HepG2 (cell line): ENCODE results near the gene CTF1. TPM values are rescaled to one million over a fixed set of nuclear protein-coding genes. Genes with fewer than 3 reads are reported as not detected.

ENCODE experiments used
- HNRNPK ChIP-seq: fragments of 200-400 bp; formaldehyde crosslinking; IDR thresholded peaks from 2 replicates; pipeline ENCODE4 v1.6.1; 2018; ENCODE audit warnings: low read length, low read depth, moderate library complexity, mild to moderate bottlenecking; ENCODE audit not compliant: poor library complexity, severe bottlenecking
- KDM5A ChIP-seq: fragments of 200-600 bp; sonication (generic); IDR thresholded peaks from 2 replicates; pipeline ENCODE4 v1.7.0; 2018; ENCODE audit warnings: antibody characterized with exemption, mild to moderate bottlenecking, low read length, borderline replicate concordance
- MBD4 ChIP-seq: IDR thresholded peaks from 2 replicates; pipeline ENCODE4 v1.6.1; 2012; ENCODE audit warnings: low read length, inconsistent platforms, borderline replicate concordance
- MIXL1 ChIP-seq: IDR thresholded peaks from 2 replicates; pipeline ENCODE4 v1.6.1; 2016
- NBN ChIP-seq: fragments of 450-650 bp; conservative IDR thresholded peaks from 2 replicates; pipeline ENCODE4 v1.6.1; 2017
- SMARCE1 ChIP-seq: fragments of 450-650 bp; IDR thresholded peaks from 2 replicates; pipeline ENCODE4 v1.6.1; 2017; ENCODE audit warnings: borderline replicate concordance
- ZFYVE20 ChIP-seq: sonication (generic); formaldehyde crosslinking; IDR thresholded peaks from 2 replicates; pipeline ENCODE4 v1.8.0; 2023; ENCODE audit warnings: low read depth, mild to moderate bottlenecking, moderate library complexity, missing genetic modification reagents, borderline replicate concordance
- ZNF549 ChIP-seq: sonication (generic); formaldehyde crosslinking; IDR thresholded peaks from 2 replicates; pipeline ENCODE4 v1.5.0; 2020; ENCODE audit warnings: missing genetic modification reagents
- ZNF782 ChIP-seq: sonication (generic); formaldehyde crosslinking; IDR thresholded peaks from 2 replicates; pipeline ENCODE4 v1.4.0; 2020; ENCODE audit warnings: missing genetic modification reagents, mild to moderate bottlenecking, borderline replicate concordance
- ZNF850 ChIP-seq: sonication (generic); formaldehyde crosslinking; conservative IDR thresholded peaks from 2 replicates; pipeline ENCODE4 v1.9.0; 2021; ENCODE audit warnings: mild to moderate bottlenecking, missing genetic modification reagents
- polyA plus RNA-seq, 8 experiments: library from polyadenylated mRNA; depleted of rRNA in 3 of 8; stranded (reverse) in 7 of 8; unstranded in 1 of 8; fragments of >200 nt; fragmentation: Illumina TruSeq in 4 of 8; extraction: Trizol in 4 of 8; gene quantifications; 2 replicates each; pipeline versions ENCODE4 v1.2.1 to v1.2.3, GENCODE V29; 2011 to 2016; ENCODE audit warnings: low read depth in 4 of 8, missing spikeins in 1 of 8, mixed read lengths in 1 of 8; ENCODE audit not compliant: insufficient read depth in 1 of 8
- total RNA-seq, 5 experiments: library from RNA; depleted of rRNA; stranded (reverse); fragments of >200 nt; fragmentation: Illumina TruSeq; extraction: Trizol; gene quantifications; 2 replicates each; pipeline ENCODE4 v1.2.3, GENCODE V29; 2016; ENCODE audit warnings: low read depth in 1 of 5
- TF ChIP-seq, protein P1 (sequence below): sonication (generic); formaldehyde crosslinking; IDR thresholded peaks from 2 replicates; pipeline ENCODE4 v1.5.1; 2020; ENCODE audit warnings: mild to moderate bottlenecking, missing genetic modification reagents, moderate library complexity
- TF ChIP-seq, protein P2 (sequence below): sonication (generic); formaldehyde crosslinking; IDR thresholded peaks from 2 replicates; pipeline ENCODE4 v1.4.0; 2020; ENCODE audit warnings: mild to moderate bottlenecking, missing genetic modification reagents
- TF ChIP-seq, protein P3 (sequence below): sonication (generic); formaldehyde crosslinking; IDR thresholded peaks from 2 replicates; pipeline ENCODE4 v1.4.0; 2020; ENCODE audit warnings: missing genetic modification reagents
- TF ChIP-seq, protein P4 (sequence below): sonication (generic); formaldehyde crosslinking; IDR thresholded peaks from 2 replicates; pipeline ENCODE4 v1.4.0; 2020; ENCODE audit warnings: missing genetic modification reagents
- TF ChIP-seq, protein P5 (sequence below): sonication (generic); formaldehyde crosslinking; IDR thresholded peaks from 2 replicates; pipeline ENCODE4 v1.4.0; 2020; ENCODE audit warnings: missing genetic modification reagents, mild to moderate bottlenecking, borderline replicate concordance

CTF1 gene
- total and polyA plus RNA-seq, 2 of the 13 experiments (the other 11 are each of a cell fraction or from before 2014, with no cell fraction given): 0.13 to 1.8 TPM

DNA sequence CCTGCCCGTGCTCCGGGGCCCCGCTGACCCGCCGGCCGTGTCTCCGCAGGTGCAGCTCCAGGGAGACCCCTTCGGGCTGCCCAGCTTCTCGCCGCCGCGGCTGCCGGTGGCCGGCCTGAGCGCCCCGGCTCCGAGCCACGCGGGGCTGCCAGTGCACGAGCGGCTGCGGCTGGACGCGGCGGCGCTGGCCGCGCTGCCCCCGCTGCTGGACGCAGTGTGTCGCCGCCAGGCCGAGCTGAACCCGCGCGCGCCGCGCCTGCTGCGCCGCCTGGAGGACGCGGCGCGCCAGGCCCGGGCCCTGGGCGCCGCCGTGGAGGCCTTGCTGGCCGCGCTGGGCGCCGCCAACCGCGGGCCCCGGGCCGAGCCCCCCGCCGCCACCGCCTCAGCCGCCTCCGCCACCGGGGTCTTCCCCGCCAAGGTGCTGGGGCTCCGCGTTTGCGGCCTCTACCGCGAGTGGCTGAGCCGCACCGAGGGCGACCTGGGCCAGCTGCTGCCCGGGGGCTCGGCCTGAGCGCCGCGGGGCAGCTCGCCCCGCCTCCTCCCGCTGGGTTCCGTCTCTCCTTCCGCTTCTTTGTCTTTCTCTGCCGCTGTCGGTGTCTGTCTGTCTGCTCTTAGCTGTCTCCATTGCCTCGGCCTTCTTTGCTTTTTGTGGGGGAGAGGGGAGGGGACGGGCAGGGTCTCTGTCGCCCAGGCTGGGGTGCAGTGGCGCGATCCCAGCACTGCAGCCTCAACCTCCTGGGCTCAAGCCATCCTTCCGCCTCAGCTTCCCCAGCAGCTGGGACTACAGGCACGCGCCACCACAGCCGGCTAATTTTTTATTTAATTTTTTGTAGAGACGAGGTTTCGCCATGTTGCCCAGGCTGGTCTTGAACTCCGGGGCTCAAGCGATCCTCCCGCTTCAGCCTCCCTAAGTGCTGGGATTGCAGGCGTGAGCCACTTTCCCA, 5.9 kb downstream of the CTF1 start (continued):
- TF ChIP-seq, protein P1, sequence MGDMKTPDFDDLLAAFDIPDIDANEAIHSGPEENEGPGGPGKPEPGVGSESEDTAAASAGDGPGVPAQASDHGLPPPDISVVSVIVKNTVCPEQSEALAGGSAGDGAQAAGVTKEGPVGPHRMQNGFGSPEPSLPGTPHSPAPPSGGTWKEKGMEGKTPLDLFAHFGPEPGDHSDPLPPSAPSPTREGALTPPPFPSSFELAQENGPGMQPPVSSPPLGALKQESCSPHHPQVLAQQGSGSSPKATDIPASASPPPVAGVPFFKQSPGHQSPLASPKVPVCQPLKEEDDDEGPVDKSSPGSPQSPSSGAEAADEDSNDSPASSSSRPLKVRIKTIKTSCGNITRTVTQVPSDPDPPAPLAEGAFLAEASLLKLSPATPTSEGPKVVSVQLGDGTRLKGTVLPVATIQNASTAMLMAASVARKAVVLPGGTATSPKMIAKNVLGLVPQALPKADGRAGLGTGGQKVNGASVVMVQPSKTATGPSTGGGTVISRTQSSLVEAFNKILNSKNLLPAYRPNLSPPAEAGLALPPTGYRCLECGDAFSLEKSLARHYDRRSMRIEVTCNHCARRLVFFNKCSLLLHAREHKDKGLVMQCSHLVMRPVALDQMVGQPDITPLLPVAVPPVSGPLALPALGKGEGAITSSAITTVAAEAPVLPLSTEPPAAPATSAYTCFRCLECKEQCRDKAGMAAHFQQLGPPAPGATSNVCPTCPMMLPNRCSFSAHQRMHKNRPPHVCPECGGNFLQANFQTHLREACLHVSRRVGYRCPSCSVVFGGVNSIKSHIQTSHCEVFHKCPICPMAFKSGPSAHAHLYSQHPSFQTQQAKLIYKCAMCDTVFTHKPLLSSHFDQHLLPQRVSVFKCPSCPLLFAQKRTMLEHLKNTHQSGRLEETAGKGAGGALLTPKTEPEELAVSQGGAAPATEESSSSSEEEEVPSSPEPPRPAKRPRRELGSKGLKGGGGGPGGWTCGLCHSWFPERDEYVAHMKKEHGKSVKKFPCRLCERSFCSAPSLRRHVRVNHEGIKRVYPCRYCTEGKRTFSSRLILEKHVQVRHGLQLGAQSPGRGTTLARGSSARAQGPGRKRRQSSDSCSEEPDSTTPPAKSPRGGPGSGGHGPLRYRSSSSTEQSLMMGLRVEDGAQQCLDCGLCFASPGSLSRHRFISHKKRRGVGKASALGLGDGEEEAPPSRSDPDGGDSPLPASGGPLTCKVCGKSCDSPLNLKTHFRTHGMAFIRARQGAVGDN (CRISPR knock-in tag): peak; percentile 61
- TF ChIP-seq MIXL1 (CRISPR knock-in tag) (no peak), KDM5A (no peak), ZNF549 (no peak), ZFYVE20 (CRISPR knock-in tag) (0 out of 2 replicates have a peak, but pooled peaks have one; percentile 29), ZNF782 (CRISPR knock-in tag) (no peak), SMARCE1 (no peak), HNRNPK (no peak), MBD4 (no peak), NBN (no peak), ZNF850 (CRISPR knock-in tag) (0 out of 2 replicates have a peak, but pooled peaks have one; percentile 69)
- TF ChIP-seq, protein P2, sequence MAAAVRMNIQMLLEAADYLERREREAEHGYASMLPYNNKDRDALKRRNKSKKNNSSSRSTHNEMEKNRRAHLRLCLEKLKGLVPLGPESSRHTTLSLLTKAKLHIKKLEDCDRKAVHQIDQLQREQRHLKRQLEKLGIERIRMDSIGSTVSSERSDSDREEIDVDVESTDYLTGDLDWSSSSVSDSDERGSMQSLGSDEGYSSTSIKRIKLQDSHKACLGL (CRISPR knock-in tag): no peak; the same call in 1 of the 2 replicates
- TF ChIP-seq, protein P3, sequence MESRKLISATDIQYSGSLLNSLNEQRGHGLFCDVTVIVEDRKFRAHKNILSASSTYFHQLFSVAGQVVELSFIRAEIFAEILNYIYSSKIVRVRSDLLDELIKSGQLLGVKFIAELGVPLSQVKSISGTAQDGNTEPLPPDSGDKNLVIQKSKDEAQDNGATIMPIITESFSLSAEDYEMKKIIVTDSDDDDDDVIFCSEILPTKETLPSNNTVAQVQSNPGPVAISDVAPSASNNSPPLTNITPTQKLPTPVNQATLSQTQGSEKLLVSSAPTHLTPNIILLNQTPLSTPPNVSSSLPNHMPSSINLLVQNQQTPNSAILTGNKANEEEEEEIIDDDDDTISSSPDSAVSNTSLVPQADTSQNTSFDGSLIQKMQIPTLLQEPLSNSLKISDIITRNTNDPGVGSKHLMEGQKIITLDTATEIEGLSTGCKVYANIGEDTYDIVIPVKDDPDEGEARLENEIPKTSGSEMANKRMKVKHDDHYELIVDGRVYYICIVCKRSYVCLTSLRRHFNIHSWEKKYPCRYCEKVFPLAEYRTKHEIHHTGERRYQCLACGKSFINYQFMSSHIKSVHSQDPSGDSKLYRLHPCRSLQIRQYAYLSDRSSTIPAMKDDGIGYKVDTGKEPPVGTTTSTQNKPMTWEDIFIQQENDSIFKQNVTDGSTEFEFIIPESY (CRISPR knock-in tag): peak; percentile 67
- TF ChIP-seq, protein P4, sequence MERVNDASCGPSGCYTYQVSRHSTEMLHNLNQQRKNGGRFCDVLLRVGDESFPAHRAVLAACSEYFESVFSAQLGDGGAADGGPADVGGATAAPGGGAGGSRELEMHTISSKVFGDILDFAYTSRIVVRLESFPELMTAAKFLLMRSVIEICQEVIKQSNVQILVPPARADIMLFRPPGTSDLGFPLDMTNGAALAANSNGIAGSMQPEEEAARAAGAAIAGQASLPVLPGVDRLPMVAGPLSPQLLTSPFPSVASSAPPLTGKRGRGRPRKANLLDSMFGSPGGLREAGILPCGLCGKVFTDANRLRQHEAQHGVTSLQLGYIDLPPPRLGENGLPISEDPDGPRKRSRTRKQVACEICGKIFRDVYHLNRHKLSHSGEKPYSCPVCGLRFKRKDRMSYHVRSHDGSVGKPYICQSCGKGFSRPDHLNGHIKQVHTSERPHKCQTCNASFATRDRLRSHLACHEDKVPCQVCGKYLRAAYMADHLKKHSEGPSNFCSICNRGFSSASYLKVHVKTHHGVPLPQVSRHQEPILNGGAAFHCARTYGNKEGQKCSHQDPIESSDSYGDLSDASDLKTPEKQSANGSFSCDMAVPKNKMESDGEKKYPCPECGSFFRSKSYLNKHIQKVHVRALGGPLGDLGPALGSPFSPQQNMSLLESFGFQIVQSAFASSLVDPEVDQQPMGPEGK (CRISPR knock-in tag): peak; percentile 14; the same call in 1 of the 2 replicates
- TF ChIP-seq, protein P5, sequence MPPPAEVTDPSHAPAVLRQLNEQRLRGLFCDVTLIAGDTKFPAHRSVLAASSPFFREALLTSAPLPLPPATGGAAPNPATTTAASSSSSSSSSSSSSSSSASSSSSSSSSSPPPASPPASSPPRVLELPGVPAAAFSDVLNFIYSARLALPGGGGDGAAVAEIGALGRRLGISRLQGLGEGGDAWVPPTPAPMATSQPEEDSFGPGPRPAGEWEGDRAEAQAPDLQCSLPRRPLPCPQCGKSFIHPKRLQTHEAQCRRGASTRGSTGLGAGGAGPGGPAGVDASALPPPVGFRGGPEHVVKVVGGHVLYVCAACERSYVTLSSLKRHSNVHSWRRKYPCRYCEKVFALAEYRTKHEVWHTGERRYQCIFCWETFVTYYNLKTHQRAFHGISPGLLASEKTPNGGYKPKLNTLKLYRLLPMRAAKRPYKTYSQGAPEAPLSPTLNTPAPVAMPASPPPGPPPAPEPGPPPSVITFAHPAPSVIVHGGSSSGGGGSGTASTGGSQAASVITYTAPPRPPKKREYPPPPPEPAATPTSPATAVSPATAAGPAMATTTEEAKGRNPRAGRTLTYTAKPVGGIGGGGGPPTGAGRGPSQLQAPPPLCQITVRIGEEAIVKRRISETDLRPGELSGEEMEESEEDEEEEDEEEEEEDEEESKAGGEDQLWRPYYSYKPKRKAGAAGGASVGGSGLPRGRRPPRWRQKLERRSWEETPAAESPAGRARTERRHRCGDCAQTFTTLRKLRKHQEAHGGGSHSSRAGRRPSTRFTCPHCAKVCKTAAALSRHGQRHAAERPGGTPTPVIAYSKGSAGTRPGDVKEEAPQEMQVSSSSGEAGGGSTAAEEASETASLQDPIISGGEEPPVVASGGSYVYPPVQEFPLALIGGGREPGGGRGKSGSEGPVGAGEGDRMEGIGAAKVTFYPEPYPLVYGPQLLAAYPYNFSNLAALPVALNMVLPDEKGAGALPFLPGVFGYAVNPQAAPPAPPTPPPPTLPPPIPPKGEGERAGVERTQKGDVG (CRISPR knock-in tag): peak; percentile 24; the same call in 1 of the 2 replicates
